ENCODE measurements around the gene B3GAT3. TPM values are rescaled to one million over a fixed set of nuclear protein-coding genes. Genes with fewer than 3 reads are reported as not detected.

The B3GAT3 gene
- total and polyA plus RNA-seq, 10 of the 15 experiments (the other 5 are each of a cell fraction or from before 2014, with no cell fraction given) = 0.31 to 52.7 (median 29.8) TPM

DNA sequence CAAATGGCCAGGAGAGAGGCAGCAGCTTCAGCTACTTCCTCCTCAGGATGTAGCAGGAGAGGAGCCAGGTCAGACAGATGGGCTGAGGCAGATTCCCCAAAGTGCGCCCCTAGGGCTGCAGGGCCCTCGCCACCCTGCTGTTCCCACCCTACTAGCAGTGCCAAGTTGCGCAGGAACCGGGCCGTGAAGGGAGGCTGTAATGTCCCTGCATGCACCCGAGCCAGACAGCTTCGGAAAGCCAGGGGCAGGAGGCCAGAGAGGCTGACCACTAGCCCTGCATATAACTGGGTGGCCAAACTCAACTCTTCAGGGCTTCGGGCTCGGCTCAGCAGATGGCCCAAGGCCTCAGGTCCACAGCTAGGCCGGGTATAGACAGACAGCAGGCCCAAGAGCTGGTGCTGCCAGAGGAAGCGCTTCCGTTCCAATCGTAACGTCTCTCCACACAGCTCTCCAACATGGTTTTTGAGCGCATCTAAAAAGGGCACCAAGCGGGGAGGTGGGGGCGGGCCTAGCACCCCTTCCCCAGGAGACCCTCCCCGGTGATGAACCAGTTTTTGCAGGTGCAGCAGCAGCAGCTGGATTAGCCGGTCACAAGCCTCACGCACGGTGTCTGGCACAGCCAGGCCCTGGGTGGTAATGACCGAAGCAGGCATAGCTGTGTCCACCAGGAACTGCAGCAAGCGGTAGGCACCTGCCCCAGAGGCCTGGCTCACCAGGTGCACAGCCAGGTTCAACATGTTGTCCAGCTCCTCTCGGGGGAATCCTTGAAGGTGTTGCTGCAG lies 26.6 kb upstream of the B3GAT3 start:
- no peak overlapping the region for H3K4me3 ChIP-seq
- no peaks in the 10 kb centered on the region; the same call in 1 of the 2 replicates for H4K20me1 ChIP-seq (ENCODE audit: control insufficient read depth, insufficient read depth)
- intact Hi-C loops (cut with micrococcal nuclease; ENCODE audit: unreplicated experiment) = no loop called here
- no peak overlapping the region for H2AFZ ChIP-seq (ENCODE audit: control insufficient read depth, low read depth, low read length)
- peaks cover 5 to 13% of the 10 kb centered on the region in 2 experiments; a peak in 3 of 4 replicates for H3K36me3 ChIP-seq (ENCODE audit: control insufficient read depth in 2 of 2, insufficient read depth in 2 of 2, low read length in 1 of 2)
- no TSS peak for BruUV-seq (replicated peaks)
- H3K4me1 ChIP-seq (ENCODE audit: control insufficient read depth, insufficient read depth, low read length) = peaks cover 4% of the 10 kb centered on the region; the same call in 1 of the 2 replicates
- peaks cover 51% of the 10 kb centered on the region for H3K79me2 ChIP-seq (ENCODE audit: control insufficient read depth, insufficient read depth, low read length)
- TF ChIP-seq ZBTB33 (IDR thresholded peaks at IDR 0.05) (no peak), WRNIP1 (IDR thresholded peaks at IDR 0.05; ENCODE audit: borderline replicate concordance, low read depth, low read length) (no peak), SP1 (IDR thresholded peaks at IDR 0.05; ENCODE audit: low read depth, low read length) (no peak), YBX1 (IDR thresholded peaks at IDR 0.05) (no peak), MYB (IDR thresholded peaks at IDR 0.05; ENCODE audit: borderline replicate concordance, low read depth, low read length) (no peak), MTA3 (IDR thresholded peaks at IDR 0.05; ENCODE audit: borderline replicate concordance, low read length) (no peak), MEF2A (IDR thresholded peaks at IDR 0.05; ENCODE audit: insufficient read depth, low read depth, low read length) (no peak), CEBPB (IDR thresholded peaks at IDR 0.05; ENCODE audit: borderline replicate concordance in 1 of 2, low read depth in 2 of 2, low read length in 2 of 2) (no peak), PRDM15 (CRISPR knock-in tag; IDR thresholded peaks at IDR 0.05) (no peak), DPF2 (IDR thresholded peaks at IDR 0.05) (no peak)
- TF ChIP-seq, protein P1, sequence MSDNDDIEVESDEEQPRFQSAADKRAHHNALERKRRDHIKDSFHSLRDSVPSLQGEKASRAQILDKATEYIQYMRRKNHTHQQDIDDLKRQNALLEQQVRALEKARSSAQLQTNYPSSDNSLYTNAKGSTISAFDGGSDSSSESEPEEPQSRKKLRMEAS (IDR thresholded peaks at IDR 0.05; ENCODE audit: low read depth, low read length) = no peak
- TF ChIP-seq, protein P2, sequence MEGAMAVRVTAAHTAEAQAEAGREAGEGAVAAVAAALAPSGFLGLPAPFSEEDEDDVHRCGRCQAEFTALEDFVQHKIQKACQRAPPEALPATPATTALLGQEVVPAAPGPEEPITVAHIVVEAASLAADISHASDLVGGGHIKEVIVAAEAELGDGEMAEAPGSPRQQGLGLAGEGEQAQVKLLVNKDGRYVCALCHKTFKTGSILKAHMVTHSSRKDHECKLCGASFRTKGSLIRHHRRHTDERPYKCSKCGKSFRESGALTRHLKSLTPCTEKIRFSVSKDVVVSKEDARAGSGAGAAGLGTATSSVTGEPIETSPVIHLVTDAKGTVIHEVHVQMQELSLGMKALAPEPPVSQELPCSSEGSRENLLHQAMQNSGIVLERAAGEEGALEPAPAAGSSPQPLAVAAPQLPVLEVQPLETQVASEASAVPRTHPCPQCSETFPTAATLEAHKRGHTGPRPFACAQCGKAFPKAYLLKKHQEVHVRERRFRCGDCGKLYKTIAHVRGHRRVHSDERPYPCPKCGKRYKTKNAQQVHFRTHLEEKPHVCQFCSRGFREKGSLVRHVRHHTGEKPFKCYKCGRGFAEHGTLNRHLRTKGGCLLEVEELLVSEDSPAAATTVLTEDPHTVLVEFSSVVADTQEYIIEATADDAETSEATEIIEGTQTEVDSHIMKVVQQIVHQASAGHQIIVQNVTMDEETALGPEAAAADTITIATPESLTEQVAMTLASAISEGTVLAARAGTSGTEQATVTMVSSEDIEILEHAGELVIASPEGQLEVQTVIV (IDR thresholded peaks at IDR 0.05; ENCODE audit: borderline replicate concordance, partially characterized antibody) = no peak
- in situ Hi-C loops (cut with MboI) = no loop called here
- 93% methylated on average over 24 of the region's 24 CpGs for WGBS (ENCODE audit: insufficient coverage, insufficient replicate concordance, low lambda C conversion rate, missing lambda C conversion rate)
- H3K27ac ChIP-seq (ENCODE audit: control insufficient read depth, insufficient read depth) = no peak overlapping the region
- DNase-seq (ENCODE audit: low read depth, low spot score) (no peak), ATAC-seq (no peak), FAIRE-seq (no peak)
- RAD21 ChIA-PET (ENCODE audit: unreplicated experiment) = interaction anchor here (1.0 kb wide), 1 partner anchor 74 kb away, joined by 4 read pairs; the partner anchor contains the start of gene EEF1G
- POLR2A ChIA-PET = interaction anchor here (0.8 to 14.6 kb wide), 3 partner anchors 22 to 27 kb away, joined by 4 to 295 read pairs (median 6); partner anchors contain the start of genes B3GAT3, C11orf98, CSKMT and LBHD1
- no peak overlapping the region for H3K4me2 ChIP-seq (ENCODE audit: control insufficient read depth, insufficient read depth)
- SMC1A ChIA-PET (ENCODE audit: uncharacterized antibody, unreplicated experiment) = interaction anchor here (1.4 kb wide), 1 partner anchor 49 kb away, joined by 4 read pairs; no protein-coding TSS in a partner anchor
- no peak overlapping the region for H3K9ac ChIP-seq (ENCODE audit: control insufficient read depth, insufficient read depth, low read length)
- CTCF ChIA-PET = interaction anchor here (0.5 to 1.7 kb wide), 3 partner anchors 37 to 90 kb away, joined by 3 to 5 read pairs (median 4); no protein-coding TSS in a partner anchor
- no peaks in the 10 kb centered on the region for H3K27me3 ChIP-seq (replicated peaks in 1 of 2; ENCODE audit: control insufficient read depth in 2 of 2, insufficient read depth in 2 of 2, low read length in 1 of 2)
- no peaks in the 10 kb centered on the region for H3K9me3 ChIP-seq (replicated peaks; ENCODE audit: control insufficient read depth, insufficient read depth, low read length)
